HuH-7 (cell line): ENCODE results near the gene AKNA.

ENCODE experiments used
- DNase-seq: peaks from one replicate; pipeline ENCODE4 v3.0.0; 2011; ENCODE audit warnings: low spot score

AKNA gene

GRCh38 chr9:114303977-114304376 is 83.8 kb downstream of the AKNA start:
- no peak for DNase-seq

GRCh38 chr9:114303571-114303970 is 84.2 kb downstream of the AKNA start:
- DNase-seq = no peak

GRCh38 chr9:114302727-114303126 is 85.1 kb downstream of the AKNA start:
- DNase-seq = no peak

DNA sequence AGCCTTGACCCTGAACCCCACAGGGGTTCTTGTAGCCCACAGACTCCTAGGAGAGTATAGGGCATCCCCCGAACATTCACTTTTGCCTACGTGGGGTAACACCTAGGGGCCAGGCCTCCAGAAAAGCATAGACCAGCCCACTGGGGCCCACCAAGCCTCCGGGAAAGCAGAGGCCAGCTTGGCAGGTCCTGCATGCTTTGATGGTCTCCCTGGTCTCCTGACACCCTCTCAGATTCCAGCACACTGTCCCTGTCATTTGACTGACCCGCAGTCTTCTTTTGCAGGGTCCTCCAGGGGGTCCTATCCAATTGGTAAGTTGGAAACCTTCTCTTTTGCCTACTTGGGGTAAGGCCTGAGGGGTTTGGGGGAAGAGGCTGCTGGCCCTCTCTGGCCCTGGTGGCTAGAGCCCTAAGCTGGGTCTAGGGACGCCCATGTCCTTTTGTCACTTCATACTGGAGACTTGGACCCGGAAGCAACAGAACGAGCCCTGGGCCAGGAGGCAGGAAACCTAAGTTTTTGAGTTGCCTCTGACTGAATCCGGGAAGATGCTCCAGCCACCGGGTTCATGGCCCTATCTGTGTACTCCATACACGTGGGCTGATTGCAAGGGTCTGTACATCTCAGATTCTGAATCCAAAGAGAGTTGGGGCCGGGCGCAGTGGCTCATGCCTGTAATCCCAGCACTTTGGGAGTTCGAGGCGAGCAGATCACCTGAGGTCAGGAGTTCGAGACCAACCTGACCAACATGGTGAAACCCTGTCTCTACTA is 85.8 kb downstream of the AKNA start:
- DNase-seq = no peak

DNA sequence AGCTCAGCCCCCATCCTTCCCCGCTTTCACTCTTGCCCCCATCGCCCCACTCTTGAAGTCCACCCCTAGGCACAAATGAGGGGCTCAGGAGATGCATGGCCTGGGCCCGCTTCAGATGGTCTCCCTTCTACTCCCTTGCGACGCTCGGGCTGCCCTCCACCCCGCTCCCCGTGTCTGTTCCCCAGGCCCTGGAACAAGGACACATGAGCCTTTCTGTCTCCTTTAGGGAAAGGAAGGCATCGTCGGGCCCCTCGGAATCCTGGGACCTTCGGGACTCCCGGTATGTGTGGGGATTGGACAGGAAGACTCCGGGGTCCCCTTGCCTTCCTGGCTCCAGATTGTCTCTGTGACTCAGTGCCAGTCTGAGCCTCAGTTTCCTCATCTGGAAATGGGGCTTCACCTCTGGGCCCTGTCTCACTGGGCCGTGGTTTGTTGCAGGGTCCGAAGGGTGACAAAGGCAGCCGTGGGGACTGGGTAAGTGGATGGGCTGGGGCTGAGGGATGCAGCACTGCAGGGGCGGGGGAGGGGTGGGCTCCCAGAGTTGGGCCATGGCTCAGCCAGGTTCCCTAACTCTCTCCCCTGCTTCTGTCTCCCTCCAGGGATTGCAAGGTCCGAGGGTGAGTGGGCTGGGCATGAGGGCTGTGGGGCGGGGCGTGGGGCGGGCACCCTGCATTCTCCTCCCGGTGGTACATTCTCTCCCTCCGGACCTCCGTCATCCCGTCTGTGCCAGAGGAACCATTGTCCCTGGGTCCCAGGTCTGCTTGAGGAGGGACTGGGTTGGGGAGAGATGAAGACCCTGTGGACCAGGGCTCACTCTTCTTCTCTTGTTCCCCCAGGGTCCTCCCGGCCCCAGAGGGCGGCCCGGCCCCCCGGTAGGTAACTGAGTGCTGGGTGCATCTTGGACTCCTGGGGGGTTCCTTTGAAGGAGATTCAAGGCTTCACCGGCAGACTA is 86.7 kb downstream of the AKNA start:
- DNase-seq = no peak

DNA sequence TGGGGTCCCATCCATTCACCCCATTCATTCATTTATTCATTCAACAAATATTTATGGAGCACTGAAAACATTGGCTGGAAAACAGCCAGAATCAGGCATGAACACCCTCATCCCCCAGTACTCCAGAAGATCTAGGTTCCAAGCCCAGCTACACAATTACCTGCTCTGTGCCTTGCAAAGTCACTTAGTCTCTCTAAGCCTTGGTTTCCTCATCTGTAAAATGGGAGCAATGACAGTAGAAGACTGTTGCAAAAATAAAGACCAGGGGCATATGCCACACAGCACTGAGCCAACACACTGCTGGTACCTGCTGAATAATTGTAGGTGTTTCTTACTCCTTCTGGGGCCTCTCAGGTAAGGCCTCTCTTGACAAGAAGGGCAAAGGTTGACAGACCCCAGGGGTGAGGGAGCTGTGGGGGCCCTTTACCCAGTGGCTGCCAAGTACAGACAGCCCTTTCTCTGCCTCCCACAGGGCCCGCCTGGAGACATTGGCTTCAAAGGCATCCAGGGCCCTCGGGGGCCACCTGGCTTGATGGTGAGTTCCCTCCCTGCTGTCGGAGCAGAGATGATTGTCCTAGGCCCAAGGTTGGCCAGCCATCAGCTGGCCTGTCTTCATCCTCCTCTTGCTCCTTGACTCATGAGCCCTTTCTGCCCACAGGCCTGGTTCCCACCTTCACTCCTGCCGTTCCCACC is 87.5 kb downstream of the AKNA start:
- no peak for DNase-seq

DNA sequence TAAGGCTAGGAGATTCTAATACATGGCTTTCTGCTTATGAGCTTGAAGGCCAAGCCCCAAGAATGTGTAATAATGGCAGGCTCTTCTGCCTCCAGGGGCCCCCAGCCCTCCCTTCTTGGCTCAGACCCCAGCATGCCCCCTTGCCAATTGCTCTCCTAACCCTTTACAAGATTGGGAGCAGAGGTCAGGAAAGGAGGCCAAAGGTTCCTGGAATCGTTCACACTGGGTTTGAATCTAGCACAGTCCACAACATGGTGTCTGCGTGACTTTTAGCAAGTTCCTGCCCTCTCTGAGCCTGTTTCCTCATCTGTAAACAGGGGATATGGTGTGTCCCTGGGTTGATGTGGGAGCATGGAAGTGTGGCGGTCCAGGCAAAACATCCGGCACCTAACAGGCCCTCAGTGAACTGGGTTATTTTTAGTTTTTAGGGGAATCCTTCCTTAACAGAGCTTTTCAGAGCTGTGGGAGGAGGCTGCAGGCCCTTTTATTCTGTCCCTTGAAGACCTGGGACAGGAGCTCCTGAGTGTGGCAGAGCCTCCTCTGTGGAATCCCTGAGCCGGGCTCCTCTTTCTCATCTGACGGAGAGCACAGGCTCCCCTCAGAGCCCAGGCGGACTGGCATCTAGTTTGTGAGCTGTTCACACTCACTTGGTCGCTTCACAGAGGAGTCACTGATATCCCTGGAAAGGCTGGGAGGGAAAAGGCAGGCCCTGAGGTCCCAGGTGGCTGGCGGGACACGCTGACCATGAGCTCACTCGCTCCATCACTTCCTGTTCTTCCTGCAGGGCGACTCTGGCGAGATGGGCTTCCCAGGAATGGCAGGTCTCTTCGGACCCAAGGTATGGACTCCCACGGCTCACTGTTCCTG is 88.3 kb downstream of the AKNA start:
- DNase-seq = no peak

DNA sequence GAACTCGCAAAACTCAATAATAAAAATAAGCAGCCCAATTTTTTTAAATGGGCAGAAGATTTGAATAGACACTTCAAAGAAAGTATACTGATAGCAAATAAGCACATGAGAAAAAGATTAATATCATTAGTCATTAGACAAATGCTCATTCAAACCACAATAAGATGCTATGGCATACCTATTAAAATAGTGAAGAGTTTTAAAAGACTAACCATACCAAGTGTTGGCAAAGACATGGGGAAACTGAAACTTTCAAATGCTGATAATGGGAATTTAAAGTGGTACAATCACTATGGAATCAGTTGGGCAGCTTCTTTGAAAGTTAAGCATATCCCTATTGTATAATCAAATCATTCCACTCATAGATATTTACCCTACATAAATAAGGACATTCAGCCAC is 91.4 kb downstream of the AKNA start:
- DNase-seq = no peak

DNA sequence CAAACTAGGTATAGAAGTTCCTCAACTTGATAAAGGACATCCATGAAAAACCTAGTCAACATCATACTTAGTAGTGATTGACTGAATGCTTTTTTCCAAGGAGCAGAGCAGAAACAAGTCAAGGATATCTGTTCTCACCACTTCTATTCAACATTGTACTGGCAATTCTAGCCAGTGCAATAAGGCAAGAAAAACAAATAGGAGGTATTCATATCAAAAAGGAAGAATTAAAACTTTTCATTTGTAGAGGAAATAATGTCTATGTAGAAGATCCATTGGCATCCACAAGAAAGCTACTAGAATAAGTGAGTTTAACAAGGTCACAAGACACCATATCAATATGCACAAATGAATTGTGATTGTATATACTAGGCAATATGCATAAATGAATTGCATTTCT is 93.1 kb downstream of the AKNA start:
- DNase-seq = no peak

DNA sequence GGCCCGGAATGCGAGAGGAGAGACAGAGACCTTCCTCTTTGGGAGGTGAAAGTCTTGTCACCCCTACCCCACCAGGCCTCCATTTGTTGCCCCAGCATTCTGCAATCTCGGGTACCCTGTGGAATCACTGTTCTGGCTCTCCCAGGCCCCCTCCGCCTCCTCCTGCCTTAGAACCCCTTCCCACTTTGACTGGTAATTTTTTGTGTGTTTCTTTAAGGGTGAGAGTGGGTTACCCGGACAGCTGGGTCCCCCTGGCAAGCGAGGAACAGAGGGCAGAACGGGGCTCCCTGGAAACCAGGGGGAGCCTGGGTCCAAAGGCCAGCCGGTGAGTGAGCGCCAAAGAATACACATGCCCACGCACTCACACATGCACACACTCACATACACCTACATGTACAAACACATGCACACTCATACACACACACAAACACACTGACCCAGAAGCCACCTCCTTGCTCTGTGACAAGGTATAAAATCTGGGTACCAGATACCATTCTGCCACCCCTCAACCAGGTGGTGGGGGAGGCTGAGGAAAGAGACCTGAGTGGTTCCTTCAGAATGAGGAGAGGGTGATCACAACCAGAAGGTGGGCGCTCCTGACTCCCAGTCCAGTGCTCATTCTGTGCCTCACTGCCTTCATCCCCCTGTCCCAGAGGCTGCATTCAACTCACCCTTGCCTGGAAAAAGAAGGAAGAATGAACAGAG is 95.7 kb downstream of the AKNA start:
- no peak for DNase-seq

DNA sequence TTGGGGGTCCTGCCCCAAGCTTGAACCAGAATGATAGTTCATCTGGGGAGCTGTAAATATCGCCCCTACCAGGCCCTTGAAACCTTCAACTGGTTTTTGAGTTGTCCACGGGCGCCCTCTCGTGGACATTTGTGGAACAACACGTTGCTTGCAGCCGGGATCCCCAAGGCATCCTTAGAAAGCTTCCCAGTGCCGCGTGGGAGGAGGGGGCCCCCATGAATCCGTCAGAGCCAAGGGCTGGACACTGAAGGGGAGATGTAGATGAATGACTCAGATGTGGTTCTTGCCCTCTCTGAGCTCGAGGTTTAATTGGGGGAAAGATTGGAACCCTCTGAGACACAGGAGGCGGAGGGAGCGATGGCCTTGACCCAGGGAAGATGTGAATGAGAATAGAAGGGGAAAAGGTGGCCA is 96.7 kb downstream of the AKNA start:
- DNase-seq = peak; percentile 82

DNA sequence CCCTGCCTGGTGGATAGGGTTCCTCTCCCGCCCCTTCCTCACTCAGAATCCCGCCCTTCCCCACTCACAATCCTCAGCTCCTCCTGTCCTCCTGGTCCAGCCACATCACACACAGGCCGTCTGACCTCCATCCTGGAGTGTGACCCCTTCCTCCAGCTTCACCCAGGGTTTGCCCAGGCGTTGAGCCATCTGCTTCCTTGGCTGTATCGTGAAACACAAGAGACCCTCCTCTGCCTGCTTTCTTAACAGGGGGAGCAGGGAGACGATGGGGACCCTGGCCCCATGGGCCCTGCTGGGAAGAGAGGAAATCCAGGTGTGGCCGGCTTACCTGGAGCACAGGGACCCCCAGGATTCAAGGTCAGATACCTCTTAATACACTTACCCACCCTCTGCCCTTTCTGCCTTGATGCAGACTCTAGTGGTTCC is 97.2 kb downstream of the AKNA start:
- no peak for DNase-seq

DNA sequence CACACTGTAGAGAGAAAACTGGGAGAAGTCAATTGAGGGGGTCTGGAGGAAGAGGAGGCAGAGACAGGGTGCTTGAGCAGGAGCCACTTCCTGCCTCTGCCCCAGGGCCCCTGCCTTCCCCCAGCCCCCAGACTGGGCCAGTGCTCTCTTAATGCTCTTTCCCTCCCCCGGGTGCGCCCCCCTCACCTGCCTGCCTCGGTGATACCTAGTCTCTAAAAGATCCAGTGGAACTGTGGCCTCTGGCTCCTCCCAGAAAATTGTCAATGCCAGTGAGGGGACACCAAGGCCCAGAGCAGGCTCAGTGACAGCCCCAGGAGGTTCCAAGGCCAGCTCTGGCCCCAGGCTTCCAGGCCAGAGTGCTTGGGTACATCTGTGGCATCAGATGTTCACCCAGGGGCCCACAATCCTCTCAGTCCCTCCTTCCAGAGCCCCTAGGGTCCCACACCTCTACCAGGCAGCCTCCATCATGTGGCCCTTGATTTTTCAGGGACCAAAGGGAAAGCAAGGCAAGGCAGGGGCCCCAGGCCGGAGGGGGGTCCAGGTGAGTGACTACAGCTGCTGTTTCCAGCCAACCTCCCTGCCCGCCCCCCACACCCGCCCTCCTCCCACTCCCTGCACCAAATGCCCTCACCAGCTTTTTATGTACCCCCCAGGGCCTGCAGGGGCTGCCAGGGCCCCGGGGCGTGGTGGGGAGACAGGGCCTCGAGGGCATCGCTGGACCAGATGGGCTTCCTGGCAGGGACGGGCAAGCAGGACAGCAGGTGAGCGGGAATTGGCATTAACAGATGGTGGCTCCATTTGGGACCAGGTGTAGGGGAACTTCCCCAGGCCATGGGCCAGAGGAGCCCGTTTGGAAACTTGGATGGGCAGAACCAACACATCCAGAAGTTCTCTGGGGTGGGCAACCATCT is 98.0 kb downstream of the AKNA start:
- no peak for DNase-seq

- DNase-seq = no peak
These were observed 98.7 kb downstream of the AKNA start for GRCh38 chr9:114289106-114289505.

DNA sequence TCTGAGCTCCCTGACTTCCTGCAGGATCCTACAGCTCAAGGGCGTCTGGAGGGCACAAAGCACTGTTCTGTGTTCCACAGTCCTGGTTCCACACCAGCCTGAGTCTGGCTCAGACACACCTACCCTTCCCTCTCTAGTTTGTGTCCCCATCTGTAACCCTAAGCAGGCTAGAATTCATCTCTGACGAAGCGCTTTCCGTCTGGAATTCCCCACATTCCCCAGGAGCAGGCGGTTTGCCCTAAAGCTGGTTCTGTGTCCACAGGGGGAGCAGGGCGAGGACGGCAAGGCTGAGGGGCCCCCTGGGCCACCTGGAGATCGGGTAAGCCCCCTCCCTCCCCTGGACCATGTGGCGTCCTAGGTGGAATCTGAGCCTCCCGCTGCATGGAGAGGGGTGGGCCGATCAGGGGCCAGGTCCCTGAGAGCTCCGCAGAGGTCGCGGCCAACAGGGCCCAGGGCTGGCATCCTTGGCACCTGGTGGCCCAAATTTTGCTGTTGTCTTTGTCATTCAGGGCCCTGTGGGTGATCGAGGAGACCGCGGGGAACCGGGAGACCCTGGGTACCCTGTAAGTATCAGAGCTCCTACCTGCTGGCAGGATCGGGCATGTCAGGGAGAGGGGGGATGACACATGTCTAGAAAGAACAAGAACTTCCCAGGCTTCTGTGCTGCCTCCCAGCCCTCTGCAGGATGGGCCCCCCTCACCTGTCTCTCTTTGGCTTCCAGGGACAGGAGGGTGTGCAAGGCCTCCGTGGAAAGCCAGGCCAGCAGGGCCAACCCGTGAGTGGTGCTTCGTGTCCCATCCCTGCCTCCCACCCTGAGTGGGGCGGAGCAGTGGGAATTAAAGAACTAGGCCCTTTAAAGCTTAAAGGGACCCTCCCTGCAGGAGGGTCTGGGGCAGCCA is 99.3 kb downstream of the AKNA start:
- no peak for DNase-seq

- no peak for DNase-seq
These were observed 100.0 kb downstream of the AKNA start for GRCh38 chr9:114287763-114288192.

GRCh38 chr9:114287001-114287762 is 100.6 kb downstream of the AKNA start:
- no peak for DNase-seq

DNA sequence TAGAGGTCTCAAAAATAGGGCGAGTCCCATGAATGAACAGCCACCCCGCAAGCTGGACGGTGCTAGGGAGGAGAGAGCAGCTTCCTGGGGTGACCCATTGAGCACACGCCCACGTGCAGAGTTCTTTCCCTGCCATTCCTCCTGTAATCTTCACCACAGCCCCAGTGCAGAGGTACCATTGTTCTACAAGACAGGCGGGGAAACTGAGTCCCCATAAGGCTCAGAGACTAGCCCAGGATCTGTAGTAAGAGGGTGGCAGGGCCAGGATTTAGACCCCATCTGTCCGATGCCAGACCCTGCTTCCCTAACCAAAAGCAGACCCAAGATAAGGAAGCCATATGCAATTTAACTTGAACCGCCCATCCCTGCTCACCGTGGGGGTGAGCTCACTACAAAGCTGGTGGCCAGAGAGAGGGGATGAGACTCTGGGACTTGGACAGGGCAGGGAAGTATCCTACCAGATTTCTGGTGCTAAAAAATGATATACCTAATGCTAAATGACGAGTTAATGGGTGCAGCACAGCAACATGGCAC is 101.6 kb downstream of the AKNA start:
- DNase-seq = no peak
